ENCODE measurements around the gene BTBD1.
A peak's percentile ranks its signal among the peaks of the same experiment; 100 is the strongest.

The BTBD1 gene

DNA sequence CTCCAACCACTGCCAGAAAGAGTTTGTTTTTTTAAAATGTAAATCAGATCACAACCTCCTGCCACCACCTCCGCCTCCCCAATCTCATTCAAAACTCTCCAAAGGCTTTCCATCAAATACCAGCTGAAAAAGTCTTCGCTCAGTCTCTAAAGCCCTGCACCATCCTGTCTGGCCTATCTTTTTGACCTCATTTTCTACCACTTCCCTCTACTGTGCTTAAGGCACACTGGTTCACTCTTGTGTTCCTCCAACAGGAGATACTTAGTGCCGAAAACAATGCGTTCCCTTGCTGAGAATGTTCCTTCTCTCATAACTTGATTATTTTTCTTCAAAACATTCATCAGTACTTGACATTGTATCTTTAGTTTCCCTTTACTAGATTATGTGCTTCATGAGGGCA, 3.5 kb downstream of the BTBD1 start:
- DNase-seq = peak; percentile 40 to 84 (median 70)
- H3K4me1 ChIP-seq (ENCODE audit: control extremely low read depth in 1 of 4, control insufficient read depth in 4 of 4, insufficient read depth in 4 of 4, low read length in 3 of 4) = peaks cover 31 to 59% (median 44%) of the 10 kb centered on the region in 4 experiments
- peak overlapping the region in 5 of 7 experiments; percentile 3 to 97 (median 29) for H3K4me3 ChIP-seq (ENCODE audit: control insufficient read depth in 1 of 7, extremely low read depth in 1 of 7, insufficient read depth in 4 of 7, low read depth in 2 of 7, low read length in 6 of 7)
- peaks cover 0 to 20% (median 4%) of the 10 kb centered on the region in 4 experiments for H3K36me3 ChIP-seq (ENCODE audit: control insufficient read depth in 4 of 4, insufficient read depth in 4 of 4, low read length in 3 of 4)
- WGBS (ENCODE audit: insufficient coverage) = 19% methylated on average over 4 of the region's 4 CpGs
- CTCF ChIA-PET = no interaction called here
- H3K27me3 ChIP-seq (replicated peaks in 2 of 5; ENCODE audit: control insufficient read depth in 4 of 5, insufficient read depth in 5 of 5, low read length in 4 of 5) = no peaks in the 10 kb centered on the region
- no peaks in the 10 kb centered on the region for H3K9me3 ChIP-seq (ENCODE audit: control extremely low read depth in 1 of 5, control insufficient read depth in 4 of 5, insufficient read depth in 2 of 5, low read depth in 1 of 5, low read length in 4 of 5)
- POLR2A ChIA-PET = interaction anchor here (0.5 to 1.8 kb wide), 2 partner anchors 38 to 45 kb away, joined by 5 to 7 read pairs; no protein-coding TSS in a partner anchor
- H3K27ac ChIP-seq (ENCODE audit: insufficient read depth in 1 of 2, low read depth in 1 of 2, low read length in 2 of 2, poor library complexity in 1 of 2, severe bottlenecking in 2 of 2) = peak overlapping the region in 1 of 2 experiments; percentile 5

DNA sequence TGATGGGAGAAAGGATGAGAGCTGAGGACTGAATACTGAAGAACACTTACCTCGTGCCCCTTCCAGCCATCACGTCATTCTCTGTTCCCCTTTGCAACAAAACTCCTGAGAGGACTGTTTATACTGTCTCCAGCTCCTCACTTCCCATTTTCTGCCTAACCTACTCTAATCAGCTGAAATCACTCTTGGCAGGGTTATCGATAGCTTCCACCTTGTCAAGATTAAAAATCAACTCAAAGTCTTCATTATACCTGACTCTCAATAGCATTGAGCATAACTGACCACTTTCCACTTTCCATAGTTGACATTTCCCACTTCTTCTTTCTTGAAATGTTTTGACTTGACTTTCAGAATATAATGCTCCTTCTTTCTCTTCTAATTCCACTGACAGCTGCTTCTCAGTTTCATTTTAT, 4.3 kb downstream of the BTBD1 start:
- H3K9me3 ChIP-seq (ENCODE audit: control extremely low read depth in 1 of 5, control insufficient read depth in 4 of 5, insufficient read depth in 2 of 5, low read depth in 1 of 5, low read length in 4 of 5) = no peaks in the 10 kb centered on the region
- peaks cover 31 to 56% (median 43%) of the 10 kb centered on the region in 4 experiments for H3K4me1 ChIP-seq (ENCODE audit: control extremely low read depth in 1 of 4, control insufficient read depth in 4 of 4, insufficient read depth in 4 of 4, low read length in 3 of 4)
- CTCF ChIA-PET = interaction anchor here (1.1 to 1.3 kb wide), 4 partner anchors 8 to 56 kb away, joined by 3 read pairs; no protein-coding TSS in a partner anchor
- WGBS (ENCODE audit: insufficient coverage) = 7% methylated on average over 3 of the region's 3 CpGs
- peaks cover 0 to 24% (median 5%) of the 10 kb centered on the region in 4 experiments for H3K36me3 ChIP-seq (ENCODE audit: control insufficient read depth in 4 of 4, insufficient read depth in 4 of 4, low read length in 3 of 4)
- H3K4me3 ChIP-seq (ENCODE audit: control insufficient read depth in 1 of 7, extremely low read depth in 1 of 7, insufficient read depth in 4 of 7, low read depth in 2 of 7, low read length in 6 of 7) = peak overlapping the region in 3 of 7 experiments; percentile 7 to 23 (median 10)
- DNase-seq = peak in 1 of 3 donors; percentile 43
- no peaks in the 10 kb centered on the region for H3K27me3 ChIP-seq (replicated peaks in 2 of 5; ENCODE audit: control insufficient read depth in 4 of 5, insufficient read depth in 5 of 5, low read length in 4 of 5)
- POLR2A ChIA-PET = interaction anchor here (0.5 to 1.8 kb wide), 2 partner anchors 46 to 60 kb away, joined by 3 to 7 read pairs; no protein-coding TSS in a partner anchor
- H3K27ac ChIP-seq (ENCODE audit: insufficient read depth in 1 of 2, low read depth in 1 of 2, low read length in 2 of 2, poor library complexity in 1 of 2, severe bottlenecking in 2 of 2) = peak overlapping the region in 1 of 2 experiments; percentile 5

DNA sequence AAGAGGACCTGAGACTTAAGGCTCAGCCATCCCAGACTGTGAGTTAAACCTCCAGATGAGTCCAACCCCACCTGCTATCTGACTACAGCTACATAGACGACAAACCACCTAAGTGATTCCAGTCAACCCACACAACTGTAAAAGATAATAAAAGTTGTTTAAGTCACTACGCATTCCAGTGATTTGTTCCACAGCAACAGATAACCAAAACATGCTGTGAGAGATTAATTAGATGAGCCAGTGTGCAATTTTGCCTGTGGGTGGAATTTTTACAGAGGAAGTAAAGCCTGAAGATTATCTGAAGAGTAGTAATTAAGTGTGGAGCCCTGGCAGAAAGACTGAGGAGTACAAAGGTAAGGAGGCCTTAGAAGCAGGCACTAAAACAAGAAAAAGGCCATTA, 5.4 kb downstream of the BTBD1 start:
- Histone ChIP-seq H3K27me3 (replicated peaks in 2 of 5; ENCODE audit: control insufficient read depth in 4 of 5, insufficient read depth in 5 of 5, low read length in 4 of 5) (no peaks in the 10 kb centered on the region), H3K4me3 (ENCODE audit: control insufficient read depth in 1 of 7, extremely low read depth in 1 of 7, insufficient read depth in 4 of 7, low read depth in 2 of 7, low read length in 6 of 7) (no peak overlapping the region), H3K36me3 (ENCODE audit: control insufficient read depth in 4 of 4, insufficient read depth in 4 of 4, low read length in 3 of 4) (peaks cover 0 to 29% (median 7%) of the 10 kb centered on the region in 4 experiments), H3K4me1 (ENCODE audit: control extremely low read depth in 1 of 4, control insufficient read depth in 4 of 4, insufficient read depth in 4 of 4, low read length in 3 of 4) (peaks cover 31 to 50% (median 37%) of the 10 kb centered on the region in 4 experiments), H3K9me3 (ENCODE audit: control extremely low read depth in 1 of 5, control insufficient read depth in 4 of 5, insufficient read depth in 2 of 5, low read depth in 1 of 5, low read length in 4 of 5) (no peaks in the 10 kb centered on the region), H3K27ac (ENCODE audit: insufficient read depth in 1 of 2, low read depth in 1 of 2, low read length in 2 of 2, poor library complexity in 1 of 2, severe bottlenecking in 2 of 2) (no peak overlapping the region)
- WGBS (ENCODE audit: insufficient coverage) = 100% methylated on average over 1 of the region's 2 CpGs
- no peak for DNase-seq
- ChIA-PET CTCF (interaction anchor here (0.6 to 1.3 kb wide), 3 partner anchors 7 to 151 kb away, joined by 3 read pairs; no protein-coding TSS in a partner anchor), POLR2A (interaction anchor here (1.8 kb wide), 1 partner anchor 47 kb away, joined by 7 read pairs; no protein-coding TSS in a partner anchor)

- Histone ChIP-seq H3K4me1 (ENCODE audit: control extremely low read depth in 1 of 4, control insufficient read depth in 4 of 4, insufficient read depth in 4 of 4, low read length in 3 of 4) (peaks cover 8 to 18% (median 12%) of the 10 kb centered on the region in 4 experiments), H3K9me3 (ENCODE audit: control extremely low read depth in 1 of 5, control insufficient read depth in 4 of 5, insufficient read depth in 2 of 5, low read depth in 1 of 5, low read length in 4 of 5) (no peaks in the 10 kb centered on the region), H3K27ac (ENCODE audit: insufficient read depth in 1 of 2, low read depth in 1 of 2, low read length in 2 of 2, poor library complexity in 1 of 2, severe bottlenecking in 2 of 2) (peak overlapping the region in 1 of 2 experiments; percentile 36), H3K27me3 (replicated peaks in 2 of 5; ENCODE audit: control insufficient read depth in 4 of 5, insufficient read depth in 5 of 5, low read length in 4 of 5) (no peaks in the 10 kb centered on the region), H3K4me3 (ENCODE audit: control insufficient read depth in 1 of 7, extremely low read depth in 1 of 7, insufficient read depth in 4 of 7, low read depth in 2 of 7, low read length in 6 of 7) (no peak overlapping the region), H3K36me3 (ENCODE audit: control insufficient read depth in 4 of 4, insufficient read depth in 4 of 4, low read length in 3 of 4) (peaks cover 21 to 54% (median 25%) of the 10 kb centered on the region in 4 experiments)
- DNase-seq = no peak
- CTCF ChIA-PET = interaction anchor here (0.7 to 1.6 kb wide), 2 partner anchors 12 to 20 kb away, joined by 3 to 5 read pairs; no protein-coding TSS in a partner anchor
- 98% methylated on average over 6 of the region's 7 CpGs for WGBS (ENCODE audit: insufficient coverage)
- POLR2A ChIA-PET = interaction anchor here (1.2 kb wide), 1 partner anchor 9 kb away, joined by 5 read pairs; the partner anchor contains the start of gene BTBD1
Measured at GRCh38 chr15:83057696-83058376, 9.2 kb downstream of the BTBD1 start.

- H3K36me3 ChIP-seq (ENCODE audit: control insufficient read depth in 4 of 4, insufficient read depth in 4 of 4, low read length in 3 of 4) = peaks cover 23 to 52% (median 26%) of the 10 kb centered on the region in 4 experiments
- ChIA-PET CTCF (interaction anchor here (0.7 to 1.6 kb wide), 4 partner anchors 11 to 45 kb away, joined by 3 to 5 read pairs (median 4); no protein-coding TSS in a partner anchor), POLR2A (interaction anchor here (0.6 kb wide), 1 partner anchor 106 kb away, joined by 3 read pairs; no protein-coding TSS in a partner anchor)
- DNase-seq = no peak
- no peak overlapping the region for H3K4me3 ChIP-seq (ENCODE audit: control insufficient read depth in 1 of 7, extremely low read depth in 1 of 7, insufficient read depth in 4 of 7, low read depth in 2 of 7, low read length in 6 of 7)
- no peaks in the 10 kb centered on the region for H3K27me3 ChIP-seq (replicated peaks in 2 of 5; ENCODE audit: control insufficient read depth in 4 of 5, insufficient read depth in 5 of 5, low read length in 4 of 5)
- H3K27ac ChIP-seq (ENCODE audit: insufficient read depth in 1 of 2, low read depth in 1 of 2, low read length in 2 of 2, poor library complexity in 1 of 2, severe bottlenecking in 2 of 2) = no peak overlapping the region
- H3K4me1 ChIP-seq (ENCODE audit: control extremely low read depth in 1 of 4, control insufficient read depth in 4 of 4, insufficient read depth in 4 of 4, low read length in 3 of 4) = peaks cover 0 to 10% (median 4%) of the 10 kb centered on the region in 4 experiments
- WGBS (ENCODE audit: insufficient coverage) = 100% methylated on average over 1 of the region's 1 CpG
- no peaks in the 10 kb centered on the region for H3K9me3 ChIP-seq (ENCODE audit: control extremely low read depth in 1 of 5, control insufficient read depth in 4 of 5, insufficient read depth in 2 of 5, low read depth in 1 of 5, low read length in 4 of 5)
Measured at GRCh38 chr15:83057002-83057401, 10.1 kb downstream of the BTBD1 start.

- H3K4me3 ChIP-seq (ENCODE audit: control insufficient read depth in 1 of 7, extremely low read depth in 1 of 7, insufficient read depth in 4 of 7, low read depth in 2 of 7, low read length in 6 of 7) = no peak overlapping the region
- no peaks in the 10 kb centered on the region for H3K9me3 ChIP-seq (ENCODE audit: control extremely low read depth in 1 of 5, control insufficient read depth in 4 of 5, insufficient read depth in 2 of 5, low read depth in 1 of 5, low read length in 4 of 5)
- POLR2A ChIA-PET = interaction anchor here (0.5 kb wide), 1 partner anchor 240 kb away, joined by 3 read pairs; no protein-coding TSS in a partner anchor
- H3K36me3 ChIP-seq (ENCODE audit: control insufficient read depth in 4 of 4, insufficient read depth in 4 of 4, low read length in 3 of 4) = peaks cover 28 to 59% (median 41%) of the 10 kb centered on the region in 4 experiments
- CTCF ChIA-PET = no interaction called here
- H3K27me3 ChIP-seq (replicated peaks in 2 of 5; ENCODE audit: control insufficient read depth in 4 of 5, insufficient read depth in 5 of 5, low read length in 4 of 5) = no peaks in the 10 kb centered on the region
- no peak overlapping the region for H3K27ac ChIP-seq (ENCODE audit: insufficient read depth in 1 of 2, low read depth in 1 of 2, low read length in 2 of 2, poor library complexity in 1 of 2, severe bottlenecking in 2 of 2)
- H3K4me1 ChIP-seq (ENCODE audit: control extremely low read depth in 1 of 4, control insufficient read depth in 4 of 4, insufficient read depth in 4 of 4, low read length in 3 of 4) = peaks cover 0 to 3% (median 1%) of the 10 kb centered on the region in 4 experiments
- peak in 1 of 3 donors; percentile 31 for DNase-seq
Measured at GRCh38 chr15:83053151-83053550, 13.9 kb downstream of the BTBD1 start.
